Measurements from ENCODE around the gene NEDD4.

DNA sequence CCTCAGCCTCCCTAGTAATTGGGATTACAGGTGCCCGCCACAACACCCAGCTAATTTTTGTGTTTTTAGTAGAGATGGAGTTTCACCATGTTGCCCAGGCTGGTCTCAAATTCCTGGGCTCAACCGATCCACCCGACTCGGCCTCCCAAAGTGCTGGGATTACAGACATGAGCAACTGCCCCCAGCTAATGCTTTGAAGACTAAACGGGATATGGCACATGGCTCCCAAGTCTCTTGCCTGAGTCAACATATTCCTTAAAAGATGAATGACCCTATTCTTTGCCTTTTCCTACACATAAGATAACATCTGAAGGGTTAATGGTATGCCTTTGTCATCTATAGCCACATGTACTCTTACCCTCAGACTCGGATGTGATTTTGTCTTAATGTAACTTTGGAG, 38.4 kb upstream of the NEDD4 start:
- TF ChIP-seq EZH2 (IDR thresholded peaks at IDR 0.05; ENCODE audit: insufficient read depth, poor library complexity, severe bottlenecking) (no peak), EZH2phosphoT487 (IDR thresholded peaks at IDR 0.05; ENCODE audit: insufficient read depth, low read depth) (no peak)

Data from GM23248 (cell line).